ENCODE results near the gene HHATL.
A peak's percentile ranks its signal among the peaks of the same experiment; 100 is the strongest.

The HHATL gene

GRCh38 chr3:42711491-42712343 is 9.1 kb upstream of the HHATL start:
- no peak for DNase-seq

- no peak for DNase-seq
Measured at GRCh38 chr3:42710323-42711021, 7.9 kb upstream of the HHATL start.

- no peak for DNase-seq
Measured at GRCh38 chr3:42709621-42710020, 7.0 kb upstream of the HHATL start.

GRCh38 chr3:42708611-42709151 is 6.1 kb upstream of the HHATL start:
- no peak for DNase-seq

GRCh38 chr3:42707620-42708355 is 5.2 kb upstream of the HHATL start:
- DNase-seq: no peak

GRCh38 chr3:42706721-42707619 is 4.4 kb upstream of the HHATL start:
- DNase-seq: no peak

GRCh38 chr3:42705962-42706585 is 3.5 kb upstream of the HHATL start:
- DNase-seq: no peak

GRCh38 chr3:42705058-42705767 is 2.6 kb upstream of the HHATL start:
- DNase-seq: no peak

- no peak for DNase-seq
Measured at GRCh38 chr3:42704136-42704841, 1.7 kb upstream of the HHATL start.

- no peak for DNase-seq
Measured at GRCh38 chr3:42703695-42704025, 1.1 kb upstream of the HHATL start.

GRCh38 chr3:42702982-42703694 is 540 bp upstream of the HHATL start:
- DNase-seq: peak; percentile 56

- no peak for DNase-seq
Measured at GRCh38 chr3:42701371-42702065, 1.1 kb downstream of the HHATL start.

GRCh38 chr3:42700366-42701288 is 2.0 kb downstream of the HHATL start:
- DNase-seq: no peak

- no peak for DNase-seq
Measured at GRCh38 chr3:42699511-42699971, 3.1 kb downstream of the HHATL start.

GRCh38 chr3:42698911-42699230 is 3.7 kb downstream of the HHATL start:
- no peak for DNase-seq

- DNase-seq: no peak
Measured at GRCh38 chr3:42698216-42698910, 4.2 kb downstream of the HHATL start.

GRCh38 chr3:42697289-42698051 is 5.1 kb downstream of the HHATL start:
- DNase-seq: no peak
